C4-2B (cell line): Measurements from ENCODE around the gene NFIB.

Experiments used
- H3K27ac ChIP-seq: fragments of 450-650 bp; 2 replicates; pipeline ENCODE4 v1.5.1; 2017
- ZFX ChIP-seq: fragments of 450-650 bp; IDR thresholded peaks from 2 replicates; pipeline ENCODE4 v1.6.1; 2017
- TF ChIP-seq, protein P1 (sequence below): fragments of 450-650 bp; conservative IDR thresholded peaks from 2 replicates; pipeline ENCODE4 v1.5.1; 2017; ENCODE audit warnings: mild to moderate bottlenecking

Gene NFIB

GRCh38 chr9:14307989-14308852, 5.7 kb downstream of the NFIB start:
- TF ChIP-seq, protein P1, sequence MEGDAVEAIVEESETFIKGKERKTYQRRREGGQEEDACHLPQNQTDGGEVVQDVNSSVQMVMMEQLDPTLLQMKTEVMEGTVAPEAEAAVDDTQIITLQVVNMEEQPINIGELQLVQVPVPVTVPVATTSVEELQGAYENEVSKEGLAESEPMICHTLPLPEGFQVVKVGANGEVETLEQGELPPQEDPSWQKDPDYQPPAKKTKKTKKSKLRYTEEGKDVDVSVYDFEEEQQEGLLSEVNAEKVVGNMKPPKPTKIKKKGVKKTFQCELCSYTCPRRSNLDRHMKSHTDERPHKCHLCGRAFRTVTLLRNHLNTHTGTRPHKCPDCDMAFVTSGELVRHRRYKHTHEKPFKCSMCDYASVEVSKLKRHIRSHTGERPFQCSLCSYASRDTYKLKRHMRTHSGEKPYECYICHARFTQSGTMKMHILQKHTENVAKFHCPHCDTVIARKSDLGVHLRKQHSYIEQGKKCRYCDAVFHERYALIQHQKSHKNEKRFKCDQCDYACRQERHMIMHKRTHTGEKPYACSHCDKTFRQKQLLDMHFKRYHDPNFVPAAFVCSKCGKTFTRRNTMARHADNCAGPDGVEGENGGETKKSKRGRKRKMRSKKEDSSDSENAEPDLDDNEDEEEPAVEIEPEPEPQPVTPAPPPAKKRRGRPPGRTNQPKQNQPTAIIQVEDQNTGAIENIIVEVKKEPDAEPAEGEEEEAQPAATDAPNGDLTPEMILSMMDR = no peak
- TF ChIP-seq ZFX = no peak
- no peak overlapping the region for H3K27ac ChIP-seq

DNA sequence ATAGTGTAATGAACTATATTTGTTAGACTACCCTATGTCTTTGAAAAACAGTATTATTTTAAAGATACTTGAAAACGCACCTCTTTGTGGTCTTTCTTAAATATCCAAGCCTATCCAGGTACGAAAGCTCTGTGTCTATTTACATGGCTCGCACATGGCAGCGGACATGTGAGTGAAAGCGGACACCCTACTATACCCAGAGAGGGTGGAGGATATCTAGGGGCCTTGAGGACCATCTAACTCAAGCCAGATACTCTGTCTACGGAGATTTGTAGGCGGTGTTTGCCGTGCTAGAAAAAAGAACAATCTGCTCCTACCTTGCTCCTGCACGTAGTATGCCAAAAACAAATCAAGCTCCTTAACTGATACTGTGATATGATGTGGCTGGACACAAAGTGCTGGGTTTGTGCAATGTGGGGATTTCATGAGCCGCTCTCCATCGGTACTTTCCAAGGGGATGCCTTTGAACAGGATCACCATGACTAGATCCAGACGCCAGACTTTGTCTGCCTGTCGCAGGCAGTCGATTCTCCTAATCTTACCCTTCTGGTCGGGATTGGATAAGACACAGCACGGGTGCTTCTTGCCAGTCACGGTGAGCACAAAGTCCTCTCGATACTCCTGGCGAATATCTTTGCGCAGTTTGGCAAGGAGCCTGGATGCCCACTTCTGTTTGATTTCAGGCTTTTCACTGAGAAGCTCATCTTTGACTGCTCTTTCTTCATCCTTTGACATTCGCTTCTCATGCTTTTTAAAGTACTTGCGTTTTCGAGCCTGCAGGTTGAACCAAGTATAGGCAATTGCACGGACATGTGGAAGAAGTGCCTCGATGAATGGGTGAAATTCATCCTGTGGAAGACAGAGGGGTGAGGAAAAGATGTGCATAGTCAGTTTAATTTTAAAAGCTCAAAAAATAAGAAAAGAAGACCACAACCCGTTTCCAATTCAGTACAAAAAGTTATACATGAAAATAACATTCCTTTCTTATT, 7.0 kb downstream of the NFIB start:
- TF ChIP-seq ZFX = no peak
- TF ChIP-seq, protein P1 = no peak
- H3K27ac ChIP-seq = no peak overlapping the region

DNA sequence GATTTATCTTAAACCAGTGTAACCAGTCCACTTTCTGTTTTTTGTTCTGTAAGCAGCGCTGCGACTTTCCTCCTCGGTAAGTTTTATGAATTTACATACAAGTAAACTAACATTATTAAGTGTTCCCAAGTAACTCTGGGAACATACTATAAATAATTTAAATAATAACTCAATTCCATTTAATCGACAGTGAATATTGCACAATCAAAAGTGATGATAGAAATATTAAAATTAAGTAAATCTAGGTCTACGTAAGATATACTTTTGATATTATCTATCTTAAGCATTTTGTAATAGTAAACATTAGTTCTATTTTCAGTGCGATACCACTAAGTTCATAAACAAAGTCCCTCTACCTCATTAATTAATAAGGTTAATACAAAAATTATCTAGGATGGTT, 7.8 kb downstream of the NFIB start:
- TF ChIP-seq ZFX = no peak
- TF ChIP-seq, protein P1 = no peak
- no peak overlapping the region for H3K27ac ChIP-seq

DNA sequence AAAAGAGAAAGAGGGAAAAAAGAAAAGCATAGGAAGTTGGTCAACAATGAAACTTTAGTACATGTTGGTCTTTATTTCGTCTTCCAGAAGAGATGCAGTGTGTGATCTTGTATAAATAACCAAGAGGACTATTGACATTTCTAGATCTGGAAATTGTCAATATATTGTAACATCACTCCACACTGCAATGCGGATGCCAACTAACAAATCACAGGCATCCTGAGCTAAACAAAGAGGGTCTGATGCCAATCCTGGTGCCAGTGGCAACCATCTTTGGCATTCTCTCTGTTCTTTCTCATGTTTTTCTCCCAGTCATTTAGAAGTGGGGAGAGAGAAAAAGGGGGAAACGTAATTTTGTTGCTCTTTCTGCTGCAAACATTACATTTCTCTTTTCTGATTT, 9.7 kb downstream of the NFIB start:
- TF ChIP-seq, protein P1 = no peak
- no peak for TF ChIP-seq ZFX

DNA sequence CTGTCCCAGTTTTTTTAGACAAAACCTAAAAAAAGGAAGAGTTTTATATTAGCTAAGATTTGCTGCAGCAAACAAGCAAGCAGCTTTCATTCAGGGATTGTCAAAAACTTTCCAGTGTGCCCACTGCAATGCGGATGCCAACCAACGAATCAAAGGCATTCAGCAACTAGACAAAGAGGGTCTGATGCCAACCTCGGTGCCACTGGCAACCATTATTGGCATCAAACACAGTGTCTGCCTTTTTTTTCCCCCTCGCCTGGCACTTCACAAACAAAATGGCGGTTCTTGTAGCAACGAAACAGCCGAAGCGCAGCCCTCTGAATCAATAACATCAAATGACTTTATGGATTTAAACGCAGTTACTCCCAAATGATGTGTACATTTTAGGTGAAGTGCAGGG, 10.4 kb downstream of the NFIB start:
- TF ChIP-seq, protein P1 = no peak
- no peak for TF ChIP-seq ZFX
- no peak overlapping the region for H3K27ac ChIP-seq

More for the DNA sequence above, 9.7 kb downstream of the NFIB start:
- H3K27ac ChIP-seq = no peak overlapping the region

DNA sequence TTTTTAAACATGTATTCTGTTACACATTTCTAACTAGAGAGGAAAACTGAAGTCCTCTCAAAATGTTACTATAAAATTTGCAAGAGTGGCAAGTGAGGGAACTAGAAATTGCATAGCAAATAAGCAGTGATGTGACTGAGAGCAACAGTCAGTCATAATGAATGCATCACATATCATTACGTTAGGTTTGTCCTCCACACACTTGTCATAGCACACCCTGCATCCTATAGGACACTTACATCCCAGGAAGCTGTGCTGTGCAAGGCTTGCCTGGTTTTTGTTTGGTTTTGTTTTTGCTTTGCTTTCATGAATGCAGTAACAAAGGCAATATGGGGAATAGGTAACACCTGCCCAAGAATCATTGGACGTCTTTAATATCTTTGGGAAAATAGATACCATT, 10.8 kb downstream of the NFIB start:
- H3K27ac ChIP-seq = no peak overlapping the region
- no peak for TF ChIP-seq ZFX
- TF ChIP-seq, protein P1 = no peak
